ENCODE results near the gene NFIC.

DNA sequence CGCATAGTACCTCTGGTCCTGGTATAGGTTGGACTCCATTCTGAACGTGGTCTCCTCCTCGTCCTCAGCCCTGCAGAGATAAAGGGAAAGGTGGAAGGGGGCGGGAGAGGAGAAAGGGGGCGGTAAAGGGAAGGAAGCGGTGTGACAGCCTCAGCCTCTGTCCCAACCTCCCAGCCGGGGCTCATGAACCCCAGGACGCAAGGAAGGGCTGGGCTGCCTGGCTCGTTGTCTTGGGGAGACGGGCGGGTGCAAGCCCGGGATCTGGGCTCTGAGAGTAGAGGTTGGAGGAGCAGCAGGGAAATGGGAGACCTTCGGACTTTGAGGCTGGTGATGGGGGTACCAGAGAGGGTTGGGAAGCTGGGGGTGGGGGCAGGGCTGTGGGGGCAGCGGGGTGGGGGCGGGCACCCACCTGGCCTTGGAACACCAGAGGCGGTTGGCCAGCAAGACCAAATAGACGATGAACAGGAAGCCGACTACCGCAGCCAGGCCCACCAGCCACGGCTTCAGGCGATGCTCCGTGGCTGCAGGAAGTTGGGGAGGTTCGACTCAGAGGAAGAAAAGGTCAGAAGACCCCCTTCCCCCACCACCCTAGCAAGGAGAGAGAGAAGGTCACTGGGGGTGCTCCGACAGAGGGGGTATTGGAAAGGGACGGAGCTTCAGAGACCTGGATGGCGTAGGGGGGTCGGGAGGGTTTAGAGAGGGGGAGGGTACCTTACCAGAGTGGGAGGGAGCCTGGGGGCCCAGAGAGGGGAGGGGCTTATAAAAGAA is 112.2 kb downstream of the NFIC start:
- TF ChIP-seq, protein P1, sequence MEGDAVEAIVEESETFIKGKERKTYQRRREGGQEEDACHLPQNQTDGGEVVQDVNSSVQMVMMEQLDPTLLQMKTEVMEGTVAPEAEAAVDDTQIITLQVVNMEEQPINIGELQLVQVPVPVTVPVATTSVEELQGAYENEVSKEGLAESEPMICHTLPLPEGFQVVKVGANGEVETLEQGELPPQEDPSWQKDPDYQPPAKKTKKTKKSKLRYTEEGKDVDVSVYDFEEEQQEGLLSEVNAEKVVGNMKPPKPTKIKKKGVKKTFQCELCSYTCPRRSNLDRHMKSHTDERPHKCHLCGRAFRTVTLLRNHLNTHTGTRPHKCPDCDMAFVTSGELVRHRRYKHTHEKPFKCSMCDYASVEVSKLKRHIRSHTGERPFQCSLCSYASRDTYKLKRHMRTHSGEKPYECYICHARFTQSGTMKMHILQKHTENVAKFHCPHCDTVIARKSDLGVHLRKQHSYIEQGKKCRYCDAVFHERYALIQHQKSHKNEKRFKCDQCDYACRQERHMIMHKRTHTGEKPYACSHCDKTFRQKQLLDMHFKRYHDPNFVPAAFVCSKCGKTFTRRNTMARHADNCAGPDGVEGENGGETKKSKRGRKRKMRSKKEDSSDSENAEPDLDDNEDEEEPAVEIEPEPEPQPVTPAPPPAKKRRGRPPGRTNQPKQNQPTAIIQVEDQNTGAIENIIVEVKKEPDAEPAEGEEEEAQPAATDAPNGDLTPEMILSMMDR (IDR thresholded peaks at IDR 0.05; ENCODE audit: low read length): no peak
- TF ChIP-seq EZH2 (optimal IDR thresholded peaks at IDR 0.05; ENCODE audit: low read depth, low read length): no peak

All from MM.1S (cell line).